Testis (tissue), 3 donors: Measurements from ENCODE around the gene ISCU. TPM values are rescaled to one million over a fixed set of nuclear protein-coding genes. Genes with fewer than 3 reads are reported as not detected.
"Not testable (repeated sequence)": the region's sequence is repeated elsewhere in the genome, so short reads cannot be mapped to it uniquely, and the experiment has no call there.

ENCODE experiments used
- DNase-seq: peaks from one replicate; pipeline ENCODE4 v3.0.0-alpha.2; 2019
- H3K27ac ChIP-seq, 2 donors: fragments of 200-600 bp; sonication (generic); one replicate each; pipeline ENCODE4 v1.5.1; 2019
- H3K27me3 ChIP-seq: fragments of 200-600 bp; sonication (generic); one replicate; pipeline ENCODE4 v1.5.1; 2019
- H3K36me3 ChIP-seq: fragments of 200-600 bp; sonication (generic); one replicate; pipeline ENCODE4 v1.5.1; 2017; ENCODE audit warnings: low read depth; ENCODE audit errors: missing control alignments
- H3K4me1 ChIP-seq: fragments of 200-600 bp; sonication (generic); one replicate; pipeline ENCODE4 v1.5.1; 2019
- H3K4me3 ChIP-seq, 2 donors: fragments of 200-600 bp; sonication (generic); one replicate each; pipeline ENCODE4 v1.5.1; 2017 to 2019
- H3K9me3 ChIP-seq: fragments of 200-600 bp; sonication (generic); one replicate; pipeline ENCODE4 v1.5.1; 2017
- CTCF ChIP-seq, 3 experiments: fragments of 450-650 bp in 2 of 3; fragments of 200-600 bp in 1 of 3; sonication (generic) in 1 of 3; IDR thresholded peaks; one replicate each; pipeline ENCODE4 v1.5.1; 2016 to 2019; ENCODE audit warnings: antibody characterized with exemption in 3 of 3, mild to moderate bottlenecking in 2 of 3, moderate library complexity in 1 of 3
- POLR2A ChIP-seq: fragments of 450-650 bp; IDR thresholded peaks from one replicate; pipeline ENCODE4 v1.6.1; 2017; ENCODE audit warnings: antibody characterized with exemption, mild to moderate bottlenecking, moderate library complexity
- WGBS, 2 donors: methylation state at CpG; one replicate each; pipeline ENCODE4 v1.1.5; 2018; 5-methylcytosine and 5-hydroxymethylcytosine counted together
- intact Hi-C: fragments of 100-400 bp; cut with DNase I; formaldehyde crosslinking; loops from one replicate; pipeline ENCODE4 v1.15.1; 2023; ENCODE audit warnings: low total_unique reads
- polyA plus RNA-seq: library from polyadenylated mRNA; stranded (reverse); fragments of 350-450 nt; fragmentation: Illumina TruSeq; extraction: RNeasy Lipid Tissue Mini Kit (QIAGEN cat#74804); gene quantifications from one replicate; pipeline ENCODE4 v1.2.3, GENCODE V29; 2014; ENCODE audit warnings: low read depth, low replicate concordance; ENCODE audit not compliant: insufficient read depth
- total RNA-seq, 2 donors: library from RNA; depleted of rRNA; stranded (reverse); fragments of >200 nt; gene quantifications; one replicate each; pipeline ENCODE4 v1.2.3, GENCODE V29; 2016

Gene ISCU
- total and polyA plus RNA-seq, 3 donors from 2014 or later, result 217 to 238 (median 221) TPM

GRCh38 chr12:108616359-108616758 is 54.0 kb downstream of the ISCU start:
- DNase-seq, result no peak
- WGBS, 2 donors, result 91 to 94% methylated on average over 2 of the region's 2 CpGs
- intact Hi-C loops, result loop anchor here (5.0 kb wide), 1 partner anchor 44 kb away; no protein-coding TSS in a partner anchor
- Histone ChIP-seq H3K4me1 (no peaks in the 10 kb centered on the region), H3K27me3 (no peaks in the 10 kb centered on the region), H3K27ac (no peak overlapping the region), H3K4me3 (no peak overlapping the region), H3K36me3 (no peaks in the 10 kb centered on the region), H3K9me3 (no peaks in the 10 kb centered on the region)
- TF ChIP-seq CTCF (IDR thresholded peaks at IDR 0.05) (no peak), POLR2A (no peak)

- Histone ChIP-seq H3K4me3 (no peak overlapping the region), H3K27ac (no peak overlapping the region), H3K36me3 (no peaks in the 10 kb centered on the region), H3K27me3 (no peaks in the 10 kb centered on the region), H3K4me1 (no peaks in the 10 kb centered on the region), H3K9me3 (no peaks in the 10 kb centered on the region)
- 84 to 88% methylated on average over 10 to 14 of the region's 14 CpGs for WGBS, 2 donors
- TF ChIP-seq POLR2A (no peak), CTCF (IDR thresholded peaks at IDR 0.05) (no peak)
- DNase-seq, result no peak
- intact Hi-C loops, result loop anchor here (5.0 kb wide), 1 partner anchor 45 kb away; no protein-coding TSS in a partner anchor
Measured at GRCh38 chr12:108616941-108617858, 54.8 kb downstream of the ISCU start.

- no peaks in the 10 kb centered on the region for H3K36me3 ChIP-seq
- 9 to 13% methylated on average over 14 to 16 of the region's 16 CpGs for WGBS, 2 donors
- H3K9me3 ChIP-seq, result no peaks in the 10 kb centered on the region
- H3K27me3 ChIP-seq, result no peaks in the 10 kb centered on the region
- no peaks in the 10 kb centered on the region for H3K4me1 ChIP-seq
- H3K27ac ChIP-seq, result no peak overlapping the region
- peak; percentile 90 for DNase-seq
- TF ChIP-seq POLR2A (no peak), CTCF (IDR thresholded peaks at IDR 0.05) (peak; percentile 96 to 99 (median 96))
- no peak overlapping the region for H3K4me3 ChIP-seq
- intact Hi-C loops, result loop anchor here (5.0 kb wide), 1 partner anchor 46 kb away; no protein-coding TSS in a partner anchor
Measured at GRCh38 chr12:108618079-108618952, 55.9 kb downstream of the ISCU start.

GRCh38 chr12:108618953-108619274 is 56.5 kb downstream of the ISCU start:
- not testable (repeated sequence) for H3K27me3 ChIP-seq, H3K4me1 ChIP-seq, H3K36me3 ChIP-seq, H3K9me3 ChIP-seq, H3K4me3 ChIP-seq, DNase-seq, H3K27ac ChIP-seq
- intact Hi-C loops, result loop anchor here (5.0 kb wide), 1 partner anchor 47 kb away; no protein-coding TSS in a partner anchor
- 64 to 70% methylated on average over 4 of the region's 4 CpGs for WGBS, 2 donors

Other genes with a start within 250 kb of the ISCU start
- 1 to 10 TPM; 2.4 to 4.8 TPM for gene CMKLR1, start 223.3 kb upstream of the ISCU start, total RNA-seq
- 9.5 TPM for gene CMKLR1, start 223.3 kb upstream of the ISCU start, polyA plus RNA-seq
- gene FICD, start 47.3 kb upstream of the ISCU start, total RNA-seq, result 10 to 100 TPM; 10.0 to 10.5 TPM
- gene FICD, start 47.3 kb upstream of the ISCU start, polyA plus RNA-seq, result 16.7 TPM
- gene SART3, start 1.4 kb upstream of the ISCU start, total RNA-seq, result 100 to 1,000 TPM; 115 to 116 TPM
- gene SART3, start 1.4 kb upstream of the ISCU start, polyA plus RNA-seq, result 48.6 TPM
- 1 to 10 TPM; 5.3 to 9.6 TPM for gene TMEM119, start 35.5 kb downstream of the ISCU start, total RNA-seq
- gene TMEM119, start 35.5 kb downstream of the ISCU start, polyA plus RNA-seq, result 17.1 TPM
- gene SELPLG, start 71.3 kb downstream of the ISCU start, total RNA-seq, result 1 to 10 TPM; 1.1 to 2.7 TPM
- 10.4 TPM for gene SELPLG, start 71.3 kb downstream of the ISCU start, polyA plus RNA-seq
- 10 to 100 TPM; 57.2 to 73.4 TPM for gene CORO1C, start 168.9 kb downstream of the ISCU start, total RNA-seq
- 70.2 TPM for gene CORO1C, start 168.9 kb downstream of the ISCU start, polyA plus RNA-seq